K562 (cell line): Measurements from ENCODE around the gene RNASEH2A. TPM values are rescaled to one million over a fixed set of nuclear protein-coding genes. Genes with fewer than 3 reads are reported as not detected.

Source experiments
- ATAC-seq: fragments of 200-7000 bp; cut with Tn5 transposase; 3 replicates; pipeline ENCODE4 v1.9.1; 2020; ENCODE audit warnings: moderate library complexity
- BruUV-seq: library from RNA; stranded (reverse); fragments of 400-500 nt; replicated peaks from 2 replicates; lab custom pipeline; 2021; lab: Mats Ljungman, UMichigan
- CTCF ChIA-PET: fragments of 300-600 bp; formaldehyde crosslinking; extraction: SDS; loops from one replicate; lab custom pipeline; 2021; ENCODE audit warnings: low intra/inter-chr PET ratio; lab: Yijun Ruan, JAX
- POLR2A ChIA-PET: fragments of 300-600, 350-650 bp; sonication (Branson Sonifier 250); formaldehyde crosslinking; extraction: SDS; loops from one replicate; lab custom pipeline; 2021; ENCODE audit warnings: antibody characterized with exemption, inconsistent platforms; lab: Yijun Ruan, JAX
- DNase-seq, 4 experiments: peaks; one replicate each; pipeline versions ENCODE4 v3.0.0 to v3.0.0-alpha.2; 2011 to 2018; ENCODE audit warnings: low spot score in 3 of 4, mixed read lengths in 3 of 4; ENCODE audit errors: extremely low read depth in 1 of 4
- FAIRE-seq: peaks from 2 replicates; lab custom pipeline; 2011; peaks lifted over from hg19 to GRCh38; lab: Jason Lieb, UNC
- H2AFZ ChIP-seq: 2 replicates; pipeline ENCODE4 v1.6.0; 2011; ENCODE audit warnings: low read depth, low read length, control low read depth, inconsistent platforms
- H3K27ac ChIP-seq: fragments of 200-600 bp; 3 replicates; pipeline ENCODE4 v1.8.0; 2011; ENCODE audit warnings: low read depth, mild to moderate bottlenecking, control low read depth, inconsistent platforms, low read length, moderate library complexity, mixed read lengths; ENCODE audit errors: extremely low read depth
- H3K27me3 ChIP-seq, 2 experiments: fragments of 300-600 bp in 1 of 2; 2 replicates in 1 of 2; 3 replicates in 1 of 2; pipeline versions ENCODE4 v1.6.0 to v1.8.0; 2011; ENCODE audit warnings: inconsistent platforms in 2 of 2, low read length in 2 of 2, mild to moderate bottlenecking in 1 of 2, mixed read lengths in 1 of 2, moderate library complexity in 1 of 2; ENCODE audit not compliant: control insufficient read depth in 2 of 2, insufficient read depth in 2 of 2
- H3K36me3 ChIP-seq: fragments of 300-600 bp; 3 replicates; pipeline ENCODE4 v1.8.0; 2011; ENCODE audit warnings: mild to moderate bottlenecking, low read length, inconsistent platforms; ENCODE audit not compliant: control insufficient read depth, insufficient read depth
- H3K4me1 ChIP-seq, 2 experiments: fragments of 200-600 bp in 1 of 2; replicated peaks in 1 of 2; 2 replicates in 1 of 2; 3 replicates in 1 of 2; pipeline versions ENCODE4 v1.5.1 to v1.8.0; 2011; ENCODE audit warnings: inconsistent platforms in 2 of 2, low read length in 2 of 2, mild to moderate bottlenecking in 1 of 2, mixed read lengths in 1 of 2, moderate library complexity in 1 of 2; ENCODE audit not compliant: control insufficient read depth in 2 of 2, insufficient read depth in 2 of 2
- H3K4me2 ChIP-seq: 2 replicates; pipeline ENCODE4 v1.6.1; 2011; ENCODE audit warnings: low read length, control low read depth, inconsistent platforms, mixed read lengths; ENCODE audit not compliant: insufficient read depth
- H3K4me3 ChIP-seq: fragments of 200-600 bp; sonication (generic), shearing (Covaris generic); 2 replicates; pipeline ENCODE4 v1.5.1; 2016; ENCODE audit warnings: control low read depth, inconsistent platforms
- H3K79me2 ChIP-seq: fragments of 200-600 bp; 3 replicates; pipeline ENCODE4 v1.8.0; 2011; ENCODE audit warnings: low read length, inconsistent platforms; ENCODE audit not compliant: control insufficient read depth, insufficient read depth
- H3K9ac ChIP-seq, 2 experiments: 2 replicates each; pipeline versions ENCODE4 v1.6.0 to v1.6.1; 2011; ENCODE audit warnings: low read depth in 2 of 2, low read length in 2 of 2, control low read depth in 1 of 2, inconsistent platforms in 1 of 2, mild to moderate bottlenecking in 1 of 2, mixed read lengths in 1 of 2; ENCODE audit not compliant: insufficient read depth in 1 of 2
- H3K9me1 ChIP-seq: one replicate; pipeline ENCODE4 v1.6.0; 2011; ENCODE audit warnings: inconsistent platforms, mild to moderate bottlenecking, low read length, moderate library complexity; ENCODE audit not compliant: control insufficient read depth, insufficient read depth
- H3K9me3 ChIP-seq: replicated peaks from 2 replicates; pipeline ENCODE4 v1.5.1; 2011; ENCODE audit warnings: low read depth, low read length, inconsistent platforms; ENCODE audit not compliant: control insufficient read depth, insufficient read depth
- H4K20me1 ChIP-seq: replicated peaks from 2 replicates; pipeline ENCODE4 v1.6.1; 2011; ENCODE audit warnings: low read length, inconsistent platforms, mixed read lengths; ENCODE audit not compliant: control insufficient read depth, insufficient read depth
- FOXK2 ChIP-seq, 2 experiments: fragments of 450-650 bp; IDR thresholded peaks in 1 of 2; conservative IDR thresholded peaks in 1 of 2; 2 replicates each; pipeline ENCODE4 v1.6.1; 2016; ENCODE audit warnings: low read depth in 2 of 2, mild to moderate bottlenecking in 1 of 2
- HDGF ChIP-seq: fragments of 450-650 bp; IDR thresholded peaks from 2 replicates; pipeline ENCODE4 v1.6.1; 2016
- HMG20B ChIP-seq: fragments of 250-450 bp; sonication (Bioruptor Pico); IDR thresholded peaks from 2 replicates; pipeline ENCODE4 v1.5.0; 2021; ENCODE audit warnings: mild to moderate bottlenecking
- KDM1A ChIP-seq, 2 experiments: fragments of 450-650 bp; IDR thresholded peaks; 2 replicates each; pipeline ENCODE4 v1.6.1; 2016; ENCODE audit warnings: mild to moderate bottlenecking in 2 of 2
- LARP7 ChIP-seq: fragments of 450-650 bp; IDR thresholded peaks from 2 replicates; pipeline ENCODE4 v1.6.1; 2016
- LCOR ChIP-seq: sonication (generic); formaldehyde crosslinking; IDR thresholded peaks from 2 replicates; pipeline ENCODE4 v1.8.0; 2022; ENCODE audit warnings: mild to moderate bottlenecking, missing genetic modification reagents
- LEF1 ChIP-seq: fragments of 450-650 bp; IDR thresholded peaks from 2 replicates; pipeline ENCODE4 v1.6.1; 2016; ENCODE audit warnings: mild to moderate bottlenecking
- MECOM ChIP-seq: fragments of 250-450 bp; sonication (Bioruptor Pico); IDR thresholded peaks from 2 replicates; pipeline ENCODE4 v1.8.0; 2022; ENCODE audit warnings: inconsistent platforms
- MYC ChIP-seq, 2 experiments: fragments of 250-450 bp in 1 of 2; sonication (Bioruptor Pico) in 1 of 2; IDR thresholded peaks; 2 replicates each; pipeline versions ENCODE4 v1.5.1 to v1.6.1; 2012 to 2021; ENCODE audit warnings: low read depth in 2 of 2, borderline replicate concordance in 1 of 2, improper control_type of control experiment in 1 of 2, low read length in 1 of 2, mild to moderate bottlenecking in 1 of 2, moderate library complexity in 1 of 2
- ZNF175 ChIP-seq: fragments of 200-800 bp; sonication (Bioruptor generic); IDR thresholded peaks from 2 replicates; pipeline ENCODE4 v1.6.1; 2016; ENCODE audit warnings: low read depth, mild to moderate bottlenecking, missing genetic modification characterization, missing compliant biosample characterization
- ZNF3 ChIP-seq: fragments of 250-450 bp; sonication (Bioruptor Pico); IDR thresholded peaks from 2 replicates; pipeline ENCODE4 v1.5.0; 2021; ENCODE audit warnings: mild to moderate bottlenecking, moderate library complexity
- ZNF347 ChIP-seq: fragments of 450-650 bp; formaldehyde crosslinking; IDR thresholded peaks from 2 replicates; pipeline ENCODE4 v1.4.0; 2020; ENCODE audit warnings: low read depth, mild to moderate bottlenecking, moderate library complexity
- ZNF717 ChIP-seq: fragments of 250-450 bp; sonication (Bioruptor Pico); IDR thresholded peaks from 2 replicates; pipeline ENCODE4 v1.5.0; 2021
- WGBS: fragments of 100-300 bp; shearing (Covaris generic); methylation state at CpG from one replicate; pipeline ENCODE4 v1.1.6; 2016; ENCODE audit warnings: low coverage, mixed read lengths; ENCODE audit not compliant: insufficient coverage; ENCODE audit errors: missing lambda C conversion rate; 5-methylcytosine and 5-hydroxymethylcytosine counted together
- in situ Hi-C: fragments of 300-500 bp; cut with MboI; formaldehyde crosslinking; loops from 4 replicates; pipeline ENCODE4 v1.15.0; 2018; ENCODE audit warnings: inconsistent platforms, mixed read lengths
- intact Hi-C: fragments of 100-400 bp; cut with micrococcal nuclease; formaldehyde crosslinking; loops from 2 replicates; pipeline ENCODE4 v1.14.2; 2022
- polyA plus RNA-seq, 8 experiments: library from polyadenylated mRNA; depleted of rRNA in 4 of 8; stranded (reverse) in 5 of 8; unstranded in 3 of 8; fragments of >200 nt; fragmentation: Nextera tagmentation in 2 of 8; fragmentation: Illumina TruSeq in 1 of 8; extraction: Ambion mirVana in 2 of 8; extraction: Trizol in 1 of 8; gene quantifications; 2 replicates each; pipeline versions ENCODE4 v1.2.1 to v1.2.3, GENCODE V29; 2011 to 2014; ENCODE audit warnings: inconsistent platforms in 1 of 8, missing spikeins in 1 of 8
- total RNA-seq, 7 experiments: library from RNA; depleted of rRNA in 6 of 7; stranded (reverse); fragments of >200 nt in 6 of 7; fragmentation: Illumina TruSeq in 2 of 7; extraction: Trizol in 2 of 7; gene quantifications; 2 replicates each; pipeline versions ENCODE4 v1.2.1 to v1.2.3, GENCODE V29; 2011 to 2021; ENCODE audit warnings: low replicate concordance in 1 of 7
- TF ChIP-seq, protein P1 (sequence below): fragments of 250-450 bp; sonication (Bioruptor Pico); IDR thresholded peaks from 2 replicates; pipeline ENCODE4 v1.9.0; 2021; ENCODE audit warnings: mild to moderate bottlenecking
- TF ChIP-seq, protein P2 (sequence below): fragments of 450-650 bp; IDR thresholded peaks from 2 replicates; pipeline ENCODE4 v1.6.1; 2016
- TF ChIP-seq, protein P3 (sequence below): fragments of 450-650 bp; formaldehyde crosslinking; IDR thresholded peaks from 2 replicates; pipeline ENCODE4 v1.4.0; 2020; ENCODE audit warnings: mild to moderate bottlenecking, moderate library complexity
- TF ChIP-seq, protein P4 (sequence below): fragments of 450-650 bp; formaldehyde crosslinking; IDR thresholded peaks from 2 replicates; pipeline ENCODE4 v1.4.0; 2022; ENCODE audit warnings: missing genetic modification characterization

The RNASEH2A gene
- total and polyA plus RNA-seq, 9 of the 15 experiments (the other 6 are each of a cell fraction or from before 2014, with no cell fraction given): 22.3 to 78.0 (median 61.7) TPM

DNA sequence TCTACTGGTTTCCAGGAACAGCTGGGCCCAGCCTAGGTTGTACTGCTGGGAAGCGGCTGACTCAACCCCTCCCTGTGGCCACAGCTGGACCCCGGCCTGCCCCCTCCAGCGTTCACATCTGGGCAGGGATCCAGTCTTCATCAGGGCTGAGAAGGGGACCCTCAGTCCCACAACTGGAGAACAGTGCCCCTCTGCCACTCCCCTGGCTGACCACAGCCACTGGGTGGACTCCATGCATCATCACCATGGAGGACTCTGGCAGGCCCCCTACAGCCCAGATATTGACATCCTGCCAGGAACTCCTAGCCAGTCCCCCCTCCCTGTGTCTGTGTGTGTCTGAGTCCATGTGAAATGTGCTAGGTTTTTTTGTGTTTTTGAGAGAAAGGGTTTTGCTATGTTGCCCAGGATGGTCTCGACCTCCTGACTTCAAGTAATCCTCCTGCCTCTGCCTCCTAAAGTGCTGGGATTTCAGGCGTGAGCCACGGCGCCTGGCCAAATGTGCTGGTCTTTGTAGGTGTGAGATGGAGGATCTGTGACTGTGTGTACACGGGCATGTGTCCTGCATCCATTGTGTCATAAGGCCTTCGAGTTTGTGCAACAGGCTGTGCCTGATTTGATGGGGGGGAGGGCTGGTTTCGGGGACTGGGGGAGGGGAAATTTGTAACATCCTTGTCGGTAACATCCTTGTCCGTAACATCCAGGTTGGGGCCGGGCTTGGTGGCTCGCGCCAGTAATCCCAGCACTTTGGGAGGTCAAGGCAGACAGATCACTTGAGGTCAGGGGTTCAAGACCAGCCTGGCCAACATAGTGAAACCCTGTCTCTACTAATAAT, 27.0 kb upstream of the RNASEH2A start (continued):
- TF ChIP-seq, protein P1, sequence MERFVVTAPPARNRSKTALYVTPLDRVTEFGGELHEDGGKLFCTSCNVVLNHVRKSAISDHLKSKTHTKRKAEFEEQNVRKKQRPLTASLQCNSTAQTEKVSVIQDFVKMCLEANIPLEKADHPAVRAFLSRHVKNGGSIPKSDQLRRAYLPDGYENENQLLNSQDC (CRISPR knock-in tag): no peak

DNA sequence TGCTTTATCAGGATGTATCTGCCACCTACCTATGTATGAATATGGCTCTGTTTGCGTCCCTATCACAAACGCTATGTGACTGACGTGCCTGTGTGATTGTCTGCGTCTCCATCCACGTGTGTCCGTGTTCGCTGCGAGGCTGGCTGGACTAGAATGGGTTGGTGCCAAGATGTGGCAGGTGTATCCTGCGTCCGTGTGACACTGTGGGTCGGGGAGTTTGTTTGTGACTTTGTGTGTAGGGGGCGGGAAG, 24.3 kb upstream of the RNASEH2A start:
- Histone ChIP-seq H3K27ac (peak overlapping the region; percentile 97), H3K4me2 (peak overlapping the region; percentile 78), H3K79me2 (no peaks in the 10 kb centered on the region), H3K4me1 (peaks cover 63 to 80% of the 10 kb centered on the region in 2 experiments), H3K9ac (peak overlapping the region; percentile 72 to 91), H2AFZ (peak overlapping the region; percentile 93), H3K27me3 (no peaks in the 10 kb centered on the region), H3K9me1 (no peaks in the 10 kb centered on the region), H4K20me1 (no peaks in the 10 kb centered on the region), H3K36me3 (no peaks in the 10 kb centered on the region), H3K4me3 (peak overlapping the region; percentile 43), H3K9me3 (no peaks in the 10 kb centered on the region)
- peak; percentile 32 for FAIRE-seq
- ChIA-PET CTCF (interaction anchor here (0.7 kb wide), 1 partner anchor 184 kb away, joined by 3 read pairs; no protein-coding TSS in a partner anchor), POLR2A (interaction anchor here (1.0 to 2.2 kb wide), 3 partner anchors 10 to 99 kb away, joined by 3 to 39 read pairs (median 4); partner anchors contain the start of genes DNASE2 and JUNB)
- no peak for DNase-seq
- BruUV-seq: no TSS peak
- in situ Hi-C loops (no loop called here), intact Hi-C loops (no loop called here)
- 10% methylated on average over 12 of the region's 12 CpGs for WGBS
- no peak for ATAC-seq
- TF ChIP-seq ZNF347 (CRISPR knock-in tag) (no peak), ZNF717 (0 out of 2 replicates have a peak, but pooled peaks have one; percentile 54), FOXK2 (conservative IDR thresholded peaks at IDR 0.05 in 1 of 2, IDR thresholded peaks at IDR 0.05 in 1 of 2; ENCODE audit: low read depth in 2 of 2) (0 out of 4 replicates have a peak, but pooled peaks of 1 of the 2 experiments have one; percentile 35), LEF1 (peak; percentile 57; the same call in 1 of the 2 replicates), MYC (IDR thresholded peaks at IDR 0.05; ENCODE audit: low read depth, low read length) (no peak), MYC (CRISPR knock-in tag; IDR thresholded peaks at IDR 0.05; ENCODE audit: borderline replicate concordance, low read depth) (peak; percentile 33; the same call in 1 of the 2 replicates), MECOM (0 out of 2 replicates have a peak, but pooled peaks have one; percentile 25), LCOR (CRISPR knock-in tag) (no peak), LARP7 (peak; percentile 55; the same call in 1 of the 2 replicates), HMG20B (CRISPR knock-in tag) (0 out of 2 replicates have a peak, but pooled peaks have one; percentile 52), ZNF175 (0 out of 2 replicates have a peak, but pooled peaks have one; percentile 12), KDM1A (IDR thresholded peaks at IDR 0.05) (peak in 1 of 2 experiments; percentile 58; a peak in 2 of 4 replicates), ZNF3 (CRISPR knock-in tag) (peak; percentile 67; the same call in 1 of the 2 replicates), HDGF (peak; percentile 92)
- TF ChIP-seq, protein P2, sequence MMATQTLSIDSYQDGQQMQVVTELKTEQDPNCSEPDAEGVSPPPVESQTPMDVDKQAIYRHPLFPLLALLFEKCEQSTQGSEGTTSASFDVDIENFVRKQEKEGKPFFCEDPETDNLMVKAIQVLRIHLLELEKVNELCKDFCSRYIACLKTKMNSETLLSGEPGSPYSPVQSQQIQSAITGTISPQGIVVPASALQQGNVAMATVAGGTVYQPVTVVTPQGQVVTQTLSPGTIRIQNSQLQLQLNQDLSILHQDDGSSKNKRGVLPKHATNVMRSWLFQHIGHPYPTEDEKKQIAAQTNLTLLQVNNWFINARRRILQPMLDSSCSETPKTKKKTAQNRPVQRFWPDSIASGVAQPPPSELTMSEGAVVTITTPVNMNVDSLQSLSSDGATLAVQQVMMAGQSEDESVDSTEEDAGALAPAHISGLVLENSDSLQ: peak; percentile 84
- TF ChIP-seq, protein P3, sequence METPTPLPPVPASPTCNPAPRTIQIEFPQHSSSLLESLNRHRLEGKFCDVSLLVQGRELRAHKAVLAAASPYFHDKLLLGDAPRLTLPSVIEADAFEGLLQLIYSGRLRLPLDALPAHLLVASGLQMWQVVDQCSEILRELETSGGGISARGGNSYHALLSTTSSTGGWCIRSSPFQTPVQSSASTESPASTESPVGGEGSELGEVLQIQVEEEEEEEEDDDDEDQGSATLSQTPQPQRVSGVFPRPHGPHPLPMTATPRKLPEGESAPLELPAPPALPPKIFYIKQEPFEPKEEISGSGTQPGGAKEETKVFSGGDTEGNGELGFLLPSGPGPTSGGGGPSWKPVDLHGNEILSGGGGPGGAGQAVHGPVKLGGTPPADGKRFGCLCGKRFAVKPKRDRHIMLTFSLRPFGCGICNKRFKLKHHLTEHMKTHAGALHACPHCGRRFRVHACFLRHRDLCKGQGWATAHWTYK (CRISPR knock-in tag): no peak
- TF ChIP-seq, protein P4, sequence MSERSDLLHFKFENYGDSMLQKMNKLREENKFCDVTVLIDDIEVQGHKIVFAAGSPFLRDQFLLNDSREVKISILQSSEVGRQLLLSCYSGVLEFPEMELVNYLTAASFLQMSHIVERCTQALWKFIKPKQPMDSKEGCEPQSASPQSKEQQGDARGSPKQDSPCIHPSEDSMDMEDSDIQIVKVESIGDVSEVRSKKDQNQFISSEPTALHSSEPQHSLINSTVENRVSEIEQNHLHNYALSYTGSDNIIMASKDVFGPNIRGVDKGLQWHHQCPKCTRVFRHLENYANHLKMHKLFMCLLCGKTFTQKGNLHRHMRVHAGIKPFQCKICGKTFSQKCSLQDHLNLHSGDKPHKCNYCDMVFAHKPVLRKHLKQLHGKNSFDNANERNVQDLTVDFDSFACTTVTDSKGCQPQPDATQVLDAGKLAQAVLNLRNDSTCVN (CRISPR knock-in tag): no peak
